ENCODE results near the gene MELTF.
"Not testable (repeated sequence)": the region's sequence is repeated elsewhere in the genome, so short reads cannot be mapped to it uniquely, and the experiment has no call there.

The MELTF gene

DNA sequence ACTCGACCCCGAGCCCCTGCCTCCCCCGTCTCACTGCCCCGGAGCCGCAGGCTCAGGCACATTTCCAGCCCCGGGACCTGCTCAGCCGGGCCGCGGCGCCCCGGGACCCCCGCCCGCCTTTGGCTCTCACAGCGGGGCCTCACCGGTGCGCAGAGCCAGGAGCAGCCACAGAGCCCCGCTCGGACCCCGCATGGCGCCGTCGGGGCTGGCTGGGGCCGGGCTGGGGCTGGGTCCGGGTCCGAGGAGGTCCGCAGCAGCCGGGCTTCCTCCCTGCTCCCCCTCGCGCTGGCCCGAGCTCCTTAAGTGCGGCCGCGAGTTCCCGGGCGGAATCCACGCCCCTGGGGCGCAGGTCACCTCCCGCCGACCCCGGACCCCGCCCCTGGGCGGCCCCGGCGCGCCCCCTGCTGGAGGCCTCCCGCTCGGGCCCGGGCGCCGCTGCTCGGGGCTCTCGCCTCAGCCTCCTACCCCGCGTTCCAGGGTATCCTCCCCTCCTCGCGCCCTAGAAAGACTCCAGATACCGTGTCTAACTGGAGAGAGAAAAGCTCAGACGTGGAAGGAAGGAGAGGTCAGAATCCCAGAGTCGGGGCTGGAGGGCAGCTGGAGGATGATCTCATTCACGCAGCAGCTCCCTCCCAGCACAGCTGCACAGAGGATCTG, at the start of gene MELTF:
MELTF (minus strand) TSS at position 307 of the 657 bp plus-strand sequence; CDS start at position 192, 115 bp downstream.
- peak; percentile 65 for DNase-seq

DNA sequence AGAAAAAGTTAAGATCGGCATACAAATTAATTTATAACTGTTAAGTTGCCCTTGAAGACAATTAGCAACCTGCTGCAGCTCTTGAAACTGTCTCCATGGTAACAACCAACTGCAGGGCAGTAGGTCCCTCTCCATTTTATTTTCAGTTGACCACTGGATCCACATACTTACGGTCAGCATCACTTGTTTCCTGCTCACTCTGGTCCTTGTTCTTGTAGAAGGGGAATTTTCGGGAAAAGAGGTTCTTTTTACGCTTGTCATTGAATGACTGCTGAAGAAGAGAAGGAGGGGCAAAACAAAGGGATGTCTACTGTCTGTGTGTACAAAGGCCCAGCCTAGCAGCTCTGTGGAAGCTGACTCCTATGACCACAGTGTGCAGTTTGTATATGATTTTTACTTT, 46.8 kb upstream of the MELTF start:
- DNase-seq = no peak

DNA sequence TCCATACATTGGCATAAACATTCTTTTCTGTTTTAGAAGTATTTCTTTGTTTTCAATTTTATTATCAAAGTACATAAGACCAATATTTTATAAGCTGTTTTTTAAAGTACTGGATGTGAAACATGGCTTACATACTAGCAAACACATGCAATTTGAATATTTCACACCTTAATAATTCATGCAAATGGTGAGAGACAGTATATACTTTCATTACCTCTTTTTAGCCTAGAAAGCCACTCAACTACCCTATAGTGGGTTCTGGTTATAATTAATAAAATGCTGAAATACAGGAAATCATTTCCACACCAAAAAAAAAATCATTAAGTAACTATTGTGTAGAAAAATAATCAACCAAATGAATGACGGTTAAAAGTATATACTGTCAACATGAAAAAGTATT, 38.5 kb upstream of the MELTF start:
- DNase-seq = no peak

DNA sequence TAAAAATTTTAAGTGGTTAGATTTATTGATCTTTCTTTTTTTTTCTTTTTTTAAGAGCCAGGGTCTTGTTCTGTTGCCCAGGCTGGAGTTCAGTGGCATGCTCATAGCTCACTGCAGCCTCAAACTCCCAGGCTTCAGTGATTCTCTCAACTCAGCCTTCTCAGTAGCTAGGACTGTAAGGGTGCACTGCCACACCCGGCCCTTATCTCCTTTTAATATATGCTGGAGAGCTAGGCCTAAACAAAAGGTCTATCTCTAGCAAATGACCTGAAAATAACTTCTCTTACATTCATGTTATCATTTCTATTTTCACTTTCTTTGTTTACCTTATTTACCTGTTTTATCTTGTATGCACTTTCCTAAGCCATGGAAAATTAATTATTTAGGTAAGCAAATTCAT, 35.2 kb upstream of the MELTF start:
- no peak for DNase-seq

DNA sequence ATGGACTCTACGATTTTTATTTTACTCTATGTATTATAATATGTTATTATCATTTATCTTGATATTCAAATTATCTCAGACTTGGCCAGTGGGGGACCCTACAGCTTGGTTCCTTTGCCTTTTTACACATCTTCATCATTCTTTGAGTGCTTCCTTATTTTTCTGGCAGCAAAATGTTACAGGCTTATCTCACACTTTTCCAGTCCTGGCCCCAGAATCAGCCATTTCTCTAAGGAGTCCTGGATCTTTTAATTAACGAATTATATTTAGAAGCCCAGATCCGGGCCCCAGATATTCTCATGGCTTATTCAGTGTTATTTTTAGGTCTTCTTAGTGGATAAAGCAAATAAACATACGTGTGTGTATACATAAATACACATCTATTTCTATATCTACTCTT, 32.8 kb upstream of the MELTF start:
- no peak for DNase-seq

DNA sequence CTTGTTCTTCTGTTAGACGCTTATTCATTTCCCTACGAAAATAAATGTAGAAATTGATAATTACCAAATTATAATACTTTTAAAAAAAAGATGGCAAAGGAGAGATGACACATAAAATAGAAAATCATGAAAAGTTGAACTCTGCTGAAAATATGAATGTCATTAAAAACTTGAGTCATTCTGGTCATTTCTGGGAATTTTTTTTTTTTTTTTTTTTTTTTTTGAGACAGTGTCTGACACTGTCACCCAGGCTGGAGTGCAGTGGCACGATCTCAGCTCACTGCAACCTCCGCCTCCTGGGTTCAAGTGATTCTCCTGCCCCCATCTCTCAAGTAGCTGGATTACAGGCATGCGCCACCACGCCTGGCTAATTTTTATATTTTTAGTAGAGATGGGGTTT, 22.0 kb upstream of the MELTF start:
- DNase-seq = not testable (repeated sequence)

DNA sequence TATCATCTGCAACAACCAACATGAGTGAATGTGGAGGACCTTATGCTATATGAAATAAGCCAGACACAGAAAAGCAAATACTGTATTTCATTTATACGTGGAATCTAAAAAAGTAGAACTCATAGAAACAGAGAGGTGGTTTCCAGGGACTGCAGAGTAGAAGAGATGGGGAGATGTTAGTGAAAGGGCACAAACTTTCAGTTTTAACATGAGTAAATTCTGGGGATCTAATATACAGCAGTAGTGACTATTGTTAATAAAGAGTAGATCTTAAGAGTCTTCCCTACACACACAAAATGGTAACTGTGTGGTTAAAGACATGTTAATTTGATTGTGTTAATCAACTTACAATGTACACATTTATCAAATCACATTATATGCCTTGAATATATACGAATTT, 20.9 kb upstream of the MELTF start:
- peak; percentile 16 for DNase-seq

DNA sequence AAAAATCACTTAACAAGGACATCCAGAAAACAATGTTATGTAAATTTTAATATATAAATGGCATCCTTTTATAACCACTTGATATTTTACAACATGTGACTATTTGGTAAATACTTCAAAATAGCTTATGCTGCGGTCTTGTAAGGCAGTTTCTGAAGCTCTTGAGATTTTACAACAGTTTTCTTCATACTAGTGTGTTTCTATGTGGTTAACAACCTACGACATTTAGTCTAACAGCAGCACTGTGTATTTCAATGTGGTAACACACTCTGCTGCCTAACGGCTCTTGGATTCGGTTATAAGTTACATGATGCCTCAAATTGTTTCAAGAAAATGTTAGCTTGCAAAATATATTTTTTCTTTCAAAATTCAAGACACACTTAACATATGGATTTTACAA, 12.9 kb upstream of the MELTF start:
- no peak for DNase-seq

DNA sequence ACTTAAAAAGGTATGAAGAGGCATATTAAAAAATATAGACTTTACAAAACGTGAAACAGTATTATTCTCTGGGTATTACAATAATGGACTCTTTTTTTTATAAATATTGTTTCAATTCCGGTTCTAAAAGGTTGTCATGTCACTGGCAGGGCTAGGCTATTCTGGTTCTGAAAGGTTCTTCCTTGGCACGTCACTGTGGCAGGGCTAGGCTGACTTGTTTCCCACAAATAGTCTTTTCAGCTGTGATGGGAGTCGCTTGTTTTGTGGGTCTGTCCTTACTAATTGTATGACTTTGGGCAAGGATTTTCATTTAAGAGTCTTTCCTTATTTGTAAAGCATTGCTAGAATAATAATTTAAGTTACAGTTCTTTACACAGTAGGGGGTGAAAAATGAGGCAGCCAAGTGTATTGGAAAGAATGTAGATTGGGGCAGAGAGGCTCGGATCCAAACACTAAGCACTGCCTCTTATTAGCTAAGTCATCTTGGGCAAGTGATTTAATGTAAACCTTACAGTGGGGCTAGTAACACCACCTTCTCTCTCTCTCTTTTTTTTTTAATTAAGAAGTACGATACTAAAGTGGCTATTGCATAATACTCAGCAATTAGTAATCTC, 12.4 kb upstream of the MELTF start:
- DNase-seq = no peak

DNA sequence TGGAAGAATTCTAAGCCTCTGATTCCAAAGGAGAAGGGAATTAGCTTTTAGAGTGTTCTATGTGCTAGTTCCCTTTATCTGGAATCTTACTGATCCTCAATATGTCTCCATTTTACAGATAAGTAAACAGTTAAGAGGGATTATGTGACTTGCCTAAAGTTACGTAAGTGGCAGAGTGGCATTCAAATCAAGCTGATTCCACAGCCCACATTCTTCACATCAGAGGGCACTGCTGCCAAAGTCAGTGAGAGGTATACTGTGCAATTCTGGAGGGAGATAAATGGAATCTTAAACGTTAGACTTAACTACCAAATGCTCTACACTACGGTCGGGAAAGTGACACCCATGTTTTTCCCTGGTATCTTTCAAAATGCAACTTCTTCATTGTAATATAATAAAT, 11.0 kb upstream of the MELTF start:
- DNase-seq = no peak

DNA sequence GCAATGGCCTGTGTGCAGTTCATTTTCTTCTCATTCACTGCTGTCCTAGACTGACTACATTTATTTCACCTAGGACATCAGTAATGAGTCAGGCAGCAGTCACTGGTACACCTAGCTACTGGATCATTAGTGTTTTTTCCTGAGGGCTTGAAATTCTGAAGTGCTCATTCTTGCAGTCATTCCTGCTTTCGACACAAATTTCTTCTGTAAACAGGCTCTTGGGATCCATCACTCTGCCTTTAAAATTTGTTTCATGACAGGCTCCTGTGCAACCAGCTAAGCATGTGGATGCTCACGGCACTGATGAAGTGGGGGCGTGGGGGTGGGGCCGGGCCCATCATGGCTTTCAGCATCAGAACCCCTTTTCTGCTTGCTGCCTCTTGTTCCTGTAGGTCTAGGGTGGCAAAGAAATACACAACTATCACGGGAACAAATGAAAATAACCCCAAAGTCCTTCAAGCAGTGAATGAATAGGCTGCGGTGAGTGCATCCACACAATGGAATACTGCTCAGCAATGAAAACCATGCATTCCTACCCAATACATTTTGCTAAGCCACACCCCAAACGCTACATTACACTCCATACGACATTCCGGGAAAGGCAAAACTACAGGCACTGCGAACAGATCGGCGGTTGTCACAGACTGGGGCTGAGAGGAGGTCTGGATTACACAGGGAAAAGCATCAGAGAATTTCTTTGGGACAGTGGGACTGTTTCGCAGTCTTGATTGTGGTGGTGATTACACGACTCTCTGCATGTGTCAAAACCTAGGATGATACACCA, 9.3 kb upstream of the MELTF start:
- no peak for DNase-seq

DNA sequence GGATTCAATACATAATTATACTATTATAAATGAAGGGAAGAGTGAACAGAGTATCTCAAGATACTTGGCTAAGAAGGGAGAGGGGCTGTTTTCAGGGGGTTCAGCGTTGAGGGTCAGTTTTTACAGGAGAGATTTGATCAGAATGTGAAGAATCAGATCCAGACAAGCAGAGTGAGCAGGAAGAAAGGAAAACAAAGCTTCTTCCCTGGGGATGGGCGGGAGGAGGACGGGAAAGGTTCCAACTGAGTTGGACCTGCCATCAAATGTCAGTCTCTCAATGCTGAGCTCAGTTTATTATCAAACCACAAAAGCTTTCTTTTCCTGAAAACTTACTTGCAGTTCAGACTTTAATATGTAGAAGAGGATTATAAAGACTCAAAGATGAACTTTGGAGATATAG, 6.0 kb upstream of the MELTF start:
- DNase-seq = no peak

DNA sequence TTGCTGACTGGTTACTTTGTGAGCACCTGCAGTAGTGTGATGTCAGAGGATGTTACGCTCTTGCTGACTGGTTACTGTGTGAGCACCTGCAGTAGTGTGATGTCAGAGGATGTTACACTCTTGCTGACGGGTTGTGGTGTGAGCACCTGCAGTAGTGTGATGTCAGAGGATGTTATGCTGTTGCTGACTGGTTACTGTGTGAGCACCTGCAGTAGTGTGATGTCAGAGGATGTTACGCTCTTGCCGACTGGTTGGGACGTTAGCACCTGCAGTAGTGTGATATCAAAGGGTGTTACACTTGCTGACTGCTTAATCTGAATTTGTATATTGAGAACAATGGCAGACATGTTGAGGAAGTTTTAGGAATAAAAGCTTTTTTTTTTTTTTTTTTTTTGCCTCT, 5.2 kb upstream of the MELTF start:
- not testable (repeated sequence) for DNase-seq

DNA sequence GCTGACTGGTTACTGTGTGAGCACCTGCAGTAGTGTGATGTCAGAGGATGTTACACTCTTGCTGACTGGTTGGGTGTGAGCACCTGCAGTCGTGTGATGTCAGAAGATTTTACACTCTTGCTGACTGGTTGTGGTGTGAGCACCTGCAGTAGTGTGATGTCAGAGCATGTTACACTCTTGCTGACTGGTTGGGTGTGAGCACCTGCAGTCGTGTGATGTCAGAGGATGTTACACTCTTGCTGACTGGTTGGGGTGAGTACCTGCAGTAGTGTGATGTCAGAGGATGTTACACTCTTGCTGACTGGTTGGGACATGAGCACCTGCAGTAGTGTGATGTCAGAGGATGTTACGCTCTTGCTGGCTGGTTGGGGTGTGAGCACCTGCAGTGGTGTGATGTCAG, 4.1 kb upstream of the MELTF start:
- not testable (repeated sequence) for DNase-seq

DNA sequence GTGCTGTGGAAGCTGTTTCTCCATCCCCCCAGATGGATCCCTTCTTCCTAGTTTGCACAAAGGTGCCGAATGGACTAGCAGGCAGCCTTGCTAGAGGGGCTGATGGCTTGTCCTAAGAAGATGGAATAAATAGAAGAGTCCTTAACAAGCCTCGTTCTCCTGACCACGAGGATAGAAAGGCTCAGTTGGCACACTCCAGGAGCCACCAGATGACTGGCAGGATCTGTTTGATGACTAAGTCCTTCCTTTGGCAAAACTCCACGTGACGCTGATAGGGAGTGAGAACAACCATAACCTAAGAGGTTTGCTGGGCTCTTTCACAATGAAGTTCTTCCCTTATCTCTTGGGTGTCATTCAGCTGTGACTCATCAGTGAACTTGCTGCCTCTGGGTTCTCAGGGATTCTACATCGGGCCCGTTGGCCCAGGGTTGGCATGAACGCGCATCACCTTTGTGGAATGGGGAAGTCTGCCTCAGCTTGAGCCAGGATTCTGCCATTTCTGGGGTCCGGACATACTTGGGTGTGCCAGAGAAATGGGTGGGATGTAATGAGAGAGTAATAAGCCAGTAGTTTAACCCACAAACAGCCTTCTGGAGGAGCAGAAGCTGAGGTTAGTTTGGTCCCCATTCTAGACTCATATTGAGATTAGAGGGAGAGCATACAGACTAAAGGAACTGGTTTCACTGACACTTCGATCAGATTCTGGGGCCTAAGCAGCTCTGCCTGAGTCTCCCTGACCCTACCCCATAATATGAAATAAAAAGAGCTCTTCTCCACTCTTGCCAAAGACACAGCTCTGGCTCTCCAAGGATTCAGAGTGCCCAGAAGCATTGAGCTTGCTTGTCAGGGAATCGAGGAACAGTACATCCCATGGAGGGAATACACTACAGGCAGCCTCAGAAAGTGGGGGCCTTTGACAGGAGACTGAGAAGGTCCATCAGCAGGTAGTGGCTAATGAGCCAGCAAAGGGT, 2.0 kb upstream of the MELTF start:
- peak; percentile 82 for DNase-seq

DNA sequence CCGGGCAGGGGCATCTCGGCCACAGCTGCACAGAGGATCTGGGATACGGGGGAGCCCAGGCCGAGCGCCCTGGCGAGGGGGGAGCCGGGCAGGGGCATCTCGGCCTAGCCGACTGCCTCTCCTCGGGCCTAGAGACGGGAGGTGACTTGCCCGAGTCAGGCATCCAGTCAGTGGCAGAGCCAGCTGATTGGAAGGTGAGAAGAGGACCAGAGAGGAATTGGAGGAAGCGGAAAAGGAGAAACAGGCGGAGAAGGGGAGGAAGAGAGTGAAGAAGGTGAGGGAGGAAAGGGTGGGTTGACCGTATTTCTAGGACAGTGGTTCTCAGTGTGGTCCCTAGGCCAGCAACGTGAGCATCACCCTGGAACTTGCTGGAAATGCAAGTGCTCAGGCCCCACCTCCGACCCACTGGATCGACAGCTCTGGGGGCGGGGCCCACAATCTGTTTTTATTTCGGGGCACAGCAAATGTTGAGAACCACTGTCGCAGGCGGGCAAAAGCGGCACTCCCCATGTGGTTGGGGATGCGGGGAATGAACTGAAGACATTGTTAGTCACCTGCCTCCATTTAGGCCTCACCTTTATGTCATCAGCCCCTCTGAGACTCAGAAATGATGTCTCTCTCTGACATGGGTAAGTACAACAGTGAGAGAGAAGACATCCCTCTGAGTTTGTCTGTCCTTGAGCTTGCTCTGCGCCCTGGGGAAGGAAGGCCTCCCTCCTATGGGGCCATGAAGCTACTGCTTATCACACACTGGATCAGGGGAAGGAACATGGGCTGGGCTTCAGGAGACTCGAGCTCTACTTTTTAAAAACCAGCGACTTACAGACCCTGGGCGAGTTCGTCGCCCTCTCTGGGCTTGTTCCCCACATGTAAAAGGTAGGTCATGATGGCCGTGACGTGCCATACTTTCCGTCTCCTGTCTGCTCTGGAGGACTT, 1.0 kb upstream of the MELTF start:
- DNase-seq = no peak

DNA sequence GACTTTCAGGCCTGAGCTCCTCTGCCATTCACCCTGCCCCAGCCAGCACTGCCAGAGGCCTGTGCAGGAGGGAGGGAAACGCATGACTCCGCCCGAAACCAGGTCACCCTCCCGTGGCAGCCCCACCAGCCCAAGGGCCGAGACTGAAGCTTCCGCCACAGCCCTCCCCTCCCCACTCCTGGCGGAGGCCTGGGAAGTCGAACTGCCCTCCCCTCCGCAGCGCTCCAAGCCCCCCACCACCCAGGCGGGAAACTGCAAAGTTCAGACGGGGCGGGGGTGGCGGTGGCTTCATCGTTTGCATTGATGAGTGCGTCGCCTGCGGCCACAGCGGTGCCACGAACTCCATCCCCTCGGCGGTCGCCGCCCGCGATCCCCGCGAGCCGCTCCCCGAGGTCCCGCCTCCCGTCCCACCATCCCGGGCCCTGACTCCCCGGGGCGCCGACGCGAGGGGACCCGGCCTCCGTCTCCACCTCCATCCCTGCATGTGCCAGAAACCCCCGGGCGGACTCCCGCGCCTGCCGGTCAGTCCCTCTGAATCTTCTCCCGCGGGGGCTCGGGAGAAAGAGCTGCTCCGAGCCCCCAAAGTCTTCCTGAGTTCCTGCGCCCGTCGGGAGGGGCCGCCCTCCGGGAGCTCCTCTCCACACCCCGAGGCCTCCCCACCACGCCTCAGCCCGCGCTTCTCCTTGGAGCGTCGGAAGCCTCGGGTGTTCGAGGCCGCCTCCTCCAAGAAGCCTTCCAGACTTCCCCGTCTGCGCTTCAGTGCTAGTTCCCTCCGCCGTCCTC, 698 bp downstream of the MELTF start:
- no peak for DNase-seq

DNA sequence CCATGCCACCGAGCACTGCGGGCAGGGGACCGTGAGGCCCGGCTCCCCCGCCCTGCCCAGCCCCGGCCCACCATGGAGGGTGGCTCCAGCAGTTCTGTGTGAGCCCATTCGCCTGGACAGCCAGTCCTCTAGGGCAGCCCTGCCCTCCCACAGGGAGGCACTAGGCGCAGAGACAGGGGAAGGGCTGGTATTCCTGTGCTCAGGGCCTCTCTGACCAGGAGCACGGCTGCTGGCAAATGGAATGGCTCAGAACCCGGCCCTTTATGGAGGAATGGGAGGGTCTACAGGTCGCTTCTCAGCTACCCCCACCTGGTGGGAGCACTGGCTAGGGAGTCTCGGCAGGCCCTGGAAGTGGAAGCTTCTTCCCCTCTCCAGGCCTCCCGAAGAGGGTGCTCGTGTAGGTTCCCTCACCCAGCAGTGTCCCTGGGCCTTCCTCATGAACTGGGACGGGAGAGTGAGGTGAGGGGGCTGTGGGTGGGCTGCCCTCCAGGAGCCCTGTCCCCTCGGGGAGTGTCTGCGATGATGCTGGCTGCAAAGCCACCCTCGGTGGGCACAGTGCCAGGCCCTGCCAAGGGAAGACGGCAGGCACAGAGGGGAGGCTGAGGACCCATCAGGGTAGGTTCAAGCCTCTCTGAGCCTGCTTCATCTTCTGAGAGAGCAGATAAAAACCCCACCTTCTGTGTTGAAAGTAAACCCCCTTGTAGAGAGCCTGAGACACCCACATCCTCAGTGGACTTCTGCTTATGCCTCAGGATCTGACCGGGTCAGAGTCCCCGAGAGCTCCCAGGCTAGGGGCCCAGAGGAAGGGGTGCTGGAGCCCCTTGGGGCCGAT, 1.5 kb downstream of the MELTF start:
- DNase-seq = no peak

DNA sequence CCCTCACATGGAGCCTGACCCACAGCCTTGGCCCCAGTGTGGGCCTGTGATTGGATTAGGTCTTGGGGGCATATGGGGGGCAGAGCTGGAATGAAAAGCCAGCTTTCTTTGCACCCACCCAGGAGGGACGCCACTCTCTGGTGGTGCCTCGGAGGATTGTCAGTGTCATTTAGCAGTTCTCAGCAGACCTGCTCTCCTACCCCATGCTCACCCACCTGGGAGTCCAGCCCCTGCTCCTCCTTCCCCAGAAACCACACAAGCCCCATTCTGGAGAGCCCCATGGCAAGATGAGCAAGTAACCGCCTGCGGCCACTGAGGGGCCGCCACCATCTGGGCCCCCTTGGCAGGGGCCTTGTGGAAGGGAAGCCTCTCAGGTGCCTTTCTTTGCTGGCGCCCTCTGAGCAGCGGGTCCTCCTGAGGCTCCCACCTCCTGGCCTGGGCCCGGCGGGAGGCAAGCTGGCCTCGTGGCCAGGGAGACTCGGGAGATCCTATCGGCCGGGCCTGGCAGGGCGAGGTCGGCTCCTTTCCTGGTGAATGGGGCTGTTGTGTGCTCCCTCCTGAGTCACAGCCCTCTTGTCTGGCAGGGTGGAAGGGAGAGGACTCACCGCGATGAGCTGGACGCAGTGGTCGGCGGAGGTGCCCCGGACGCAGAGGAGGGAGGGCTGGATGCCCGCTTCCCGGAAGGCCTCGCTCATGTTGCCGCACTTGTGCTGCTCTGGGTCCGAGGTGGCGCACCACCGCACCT, 2.3 kb downstream of the MELTF start:
- DNase-seq = no peak
